CD4-positive, alpha-beta T cell (primary cell): Measurements from ENCODE around the gene MAD2L2. TPM values are rescaled to one million over a fixed set of nuclear protein-coding genes. Genes with fewer than 3 reads are reported as not detected.
A peak's percentile ranks its signal among the peaks of the same experiment; 100 is the strongest.

Experiments used
- ATAC-seq: fragments of 200-7000 bp; cut with Tn5 transposase; one replicate; pipeline ENCODE4 v1.10.0; 2022; ENCODE audit warnings: mild to moderate bottlenecking; ENCODE audit not compliant: poor library complexity
- CTCF ChIA-PET: fragments of 350-600 bp; sonication (Branson Sonifier 250); formaldehyde crosslinking; loops from one replicate; lab custom pipeline; 2021; ENCODE audit warnings: antibody characterized with exemption, inconsistent platforms; lab: Charles Lee
- POLR2A ChIA-PET: fragments of 350-600 bp; sonication (Branson Sonifier 250); formaldehyde crosslinking; loops from one replicate; lab custom pipeline; 2021; ENCODE audit warnings: antibody characterized with exemption, inconsistent platforms; lab: Charles Lee
- DNase-seq, 14 experiments: peaks; one replicate each; pipeline ENCODE4 v3.0.0-alpha.2; 2013 to 2020; ENCODE audit warnings: mixed read lengths in 2 of 14
- H3K27ac ChIP-seq, 2 donors: one replicate each; pipeline versions ENCODE4 v1.5.1 to v1.7.0; 2013; ENCODE audit warnings: low read length in 2 of 2, low read depth in 1 of 2, mild to moderate bottlenecking in 1 of 2
- H3K27me3 ChIP-seq, 2 experiments: 1 replicate in 1 of 2; 2 replicates in 1 of 2; pipeline versions ENCODE4 v1.6.1 to v1.7.0; 2013; ENCODE audit warnings: low read length in 2 of 2, control low read depth in 1 of 2, mild to moderate bottlenecking in 1 of 2, moderate library complexity in 1 of 2; ENCODE audit not compliant: insufficient read depth in 2 of 2, control insufficient read depth in 1 of 2
- H3K36me3 ChIP-seq: one replicate; pipeline ENCODE4 v1.6.1; 2013; ENCODE audit warnings: low read length, control low read depth; ENCODE audit not compliant: insufficient read depth
- H3K4me1 ChIP-seq: one replicate; pipeline ENCODE4 v1.6.1; 2013; ENCODE audit warnings: low read length, control low read depth; ENCODE audit not compliant: insufficient read depth
- H3K4me3 ChIP-seq: one replicate; pipeline ENCODE4 v1.5.1; 2013; ENCODE audit warnings: mild to moderate bottlenecking, low read length, moderate library complexity
- H3K9me3 ChIP-seq, 2 experiments: 1 replicate in 1 of 2; 2 replicates in 1 of 2; pipeline versions ENCODE4 v1.6.1 to v1.7.0; 2013; ENCODE audit warnings: low read length in 2 of 2, mild to moderate bottlenecking in 2 of 2, control low read depth in 1 of 2, moderate library complexity in 1 of 2; ENCODE audit not compliant: control insufficient read depth in 1 of 2, insufficient read depth in 1 of 2
- H3K27ac Mint-ChIP-seq: one replicate; pipeline ENCODE4 v1.8.0; 2020; ENCODE audit warnings: mixed read lengths
- H3K27me3 Mint-ChIP-seq: one replicate; pipeline ENCODE4 v1.8.0; 2021; ENCODE audit warnings: mixed read lengths
- H3K36me3 Mint-ChIP-seq: one replicate; pipeline ENCODE4 v1.8.0; 2021; ENCODE audit warnings: low read depth, mixed read lengths
- H3K4me1 Mint-ChIP-seq: one replicate; pipeline ENCODE4 v1.8.0; 2021; ENCODE audit warnings: low read depth, mixed read lengths
- H3K4me3 Mint-ChIP-seq: one replicate; pipeline ENCODE4 v1.8.0; 2020; ENCODE audit warnings: mild to moderate bottlenecking, mixed read lengths
- H3K9me3 Mint-ChIP-seq: one replicate; pipeline ENCODE4 v1.8.0; 2020; ENCODE audit warnings: mixed read lengths
- CTCF ChIP-seq: fragments of 200-600 bp; IDR thresholded peaks from one replicate; pipeline ENCODE4 v1.8.0; 2022; ENCODE audit warnings: antibody characterized with exemption, mild to moderate bottlenecking
- intact Hi-C, 2 experiments: fragments of 100-400 bp; cut with DNase I in 1 of 2; cut with micrococcal nuclease in 1 of 2; formaldehyde crosslinking; loops; one replicate each; pipeline versions ENCODE4 v1.15.1 to v1.9.0; 2023 to 2025; cut with DNase I, micrococcal nuclease
- total RNA-seq, 174 experiments: library from RNA in 2 of 174; stranded (reverse) in 2 of 174; gene quantifications; one replicate each; pipeline ENCODE4 v1.2.3 and lab custom pipeline; 2021 to 2026

The MAD2L2 gene
- total RNA-seq, 2 experiments from 2014 or later, result 24.6 to 28.3 TPM

- Histone ChIP-seq H3K4me3 (no peak overlapping the region), H3K4me1 (no peaks in the 10 kb centered on the region), H3K27me3 (no peaks in the 10 kb centered on the region), H3K27ac (no peak overlapping the region), H3K36me3 (peaks cover 33% of the 10 kb centered on the region), H3K9me3 (no peaks in the 10 kb centered on the region)
- ATAC-seq, result no peak
- intact Hi-C loops, result no loop called here
- Mint-ChIP-seq H3K36me3 (peaks cover 25% of the 10 kb centered on the region), H3K27ac (no peak overlapping the region), H3K27me3 (no peaks in the 10 kb centered on the region), H3K4me1 (no peaks in the 10 kb centered on the region), H3K9me3 (no peaks in the 10 kb centered on the region), H3K4me3 (no peak overlapping the region)
- no peak for TF ChIP-seq CTCF
- peak in 2 of 14 experiments; percentile 38 to 45 for DNase-seq
- ChIA-PET POLR2A (no interaction called here), CTCF (interaction anchor here (1.4 kb wide), 1 partner anchor 20 kb away, joined by 3 read pairs; no protein-coding TSS in a partner anchor)
Measured at GRCh38 chr1:11670747-11671146, 10.2 kb downstream of the MAD2L2 start.

GRCh38 chr1:11668516-11668915, 12.4 kb downstream of the MAD2L2 start:
- H3K4me3 Mint-ChIP-seq, result no peak overlapping the region

GRCh38 chr1:11664336-11665065, 16.4 kb downstream of the MAD2L2 start:
- ChIA-PET CTCF (interaction anchor here (0.6 to 4.8 kb wide), 23 partner anchors 9 to 627 kb away, joined by 3 to 60 read pairs (median 4); partner anchors contain the start of genes AGTRAP, CLCN6, MAD2L2 and MTHFR), POLR2A (interaction anchor here (0.6 to 3.0 kb wide), 18 partner anchors 10 to 653 kb away, joined by 3 to 52 read pairs (median 5); partner anchors contain the start of genes AGTRAP, CLCN6, FBXO2 and FBXO44)
- Mint-ChIP-seq H3K4me1 (no peaks in the 10 kb centered on the region), H3K27ac (peak overlapping the region; percentile 76), H3K27me3 (no peaks in the 10 kb centered on the region), H3K4me3 (peak overlapping the region; percentile 95), H3K36me3 (peaks cover 37% of the 10 kb centered on the region), H3K9me3 (no peaks in the 10 kb centered on the region)
- Histone ChIP-seq H3K27me3 (no peaks in the 10 kb centered on the region), H3K4me1 (peaks cover 14% of the 10 kb centered on the region), H3K9me3 (no peaks in the 10 kb centered on the region), H3K4me3 (peak overlapping the region; percentile 69), H3K36me3 (peaks cover 30% of the 10 kb centered on the region), H3K27ac (peak overlapping the region in 1 of 2 donors; percentile 9)
- TF ChIP-seq CTCF, result no peak
- DNase-seq, result peak in 12 of 14 experiments; percentile 24 to 69 (median 47)
- ATAC-seq, result peak; percentile 45
- intact Hi-C loops, result loop anchor here (1.0 kb wide), 2 partner anchors 55 to 85 kb away; no protein-coding TSS in a partner anchor

More at GRCh38 chr1:11668516-11668915, 12.4 kb downstream of the MAD2L2 start:
- Histone ChIP-seq H3K4me1 (peaks cover 10% of the 10 kb centered on the region), H3K36me3 (peaks cover 20% of the 10 kb centered on the region), H3K27ac (no peak overlapping the region), H3K4me3 (no peak overlapping the region), H3K9me3 (no peaks in the 10 kb centered on the region), H3K27me3 (no peaks in the 10 kb centered on the region)
- intact Hi-C loops, result no loop called here
- DNase-seq (no peak), ATAC-seq (no peak)
- POLR2A ChIA-PET, result no interaction called here
- no peak for TF ChIP-seq CTCF
- no peaks in the 10 kb centered on the region for H3K27me3 Mint-ChIP-seq
- CTCF ChIA-PET, result no interaction called here
- H3K36me3 Mint-ChIP-seq, result peaks cover 12% of the 10 kb centered on the region
- H3K4me1 Mint-ChIP-seq, result no peaks in the 10 kb centered on the region
- H3K9me3 Mint-ChIP-seq, result no peaks in the 10 kb centered on the region
- H3K27ac Mint-ChIP-seq, result no peak overlapping the region
